GM18867 (cell line): ENCODE data around the gene SYNPO2.

Experiments used
- ATAC-seq: cut with Tn5 transposase; IDR thresholded peaks from one replicate; pipeline ENCODE4 v1.9.1; 2021; ENCODE audit warnings: mild to moderate bottlenecking, moderate library complexity; ENCODE audit not compliant: unreplicated experiment

Gene SYNPO2

DNA sequence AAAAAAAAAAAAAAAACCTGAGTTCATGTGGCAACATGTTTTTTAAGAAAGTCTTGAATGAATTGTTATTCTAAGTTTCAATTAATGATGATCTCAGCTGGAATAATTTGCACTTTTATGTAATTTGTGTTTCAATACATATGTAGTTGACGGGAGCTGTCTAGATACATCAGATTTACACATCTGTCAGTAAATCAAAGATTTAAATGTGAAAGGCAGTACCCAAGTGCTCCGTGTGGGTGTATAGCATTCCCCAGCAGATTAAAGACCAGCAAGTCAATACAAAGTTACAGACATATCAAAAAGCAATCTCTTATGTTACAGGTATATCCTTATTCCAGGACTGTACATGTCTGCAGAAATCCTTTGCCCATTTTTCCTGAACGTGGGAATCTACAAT lies 35.2 kb downstream of the SYNPO2 start:
- no peak for ATAC-seq

DNA sequence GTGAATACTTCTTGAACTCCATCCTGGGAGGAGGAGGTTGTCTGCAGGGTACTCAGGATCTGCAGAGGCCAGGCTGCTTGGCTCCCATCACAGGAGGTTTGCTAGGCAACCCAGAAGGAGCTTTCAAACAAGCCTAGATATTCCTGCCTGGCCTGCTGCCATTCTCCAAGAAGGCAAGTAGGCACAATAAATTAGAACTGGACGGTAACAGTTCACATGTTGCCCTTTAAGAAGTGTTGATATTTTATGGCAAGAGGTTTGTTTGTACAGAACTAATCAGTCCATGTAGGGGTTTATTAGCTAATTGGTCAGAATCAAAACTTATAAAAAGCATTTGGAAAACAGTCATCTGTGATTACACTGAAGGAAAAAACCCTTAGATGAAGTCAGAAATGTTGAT lies 39.3 kb downstream of the SYNPO2 start:
- ATAC-seq = no peak

DNA sequence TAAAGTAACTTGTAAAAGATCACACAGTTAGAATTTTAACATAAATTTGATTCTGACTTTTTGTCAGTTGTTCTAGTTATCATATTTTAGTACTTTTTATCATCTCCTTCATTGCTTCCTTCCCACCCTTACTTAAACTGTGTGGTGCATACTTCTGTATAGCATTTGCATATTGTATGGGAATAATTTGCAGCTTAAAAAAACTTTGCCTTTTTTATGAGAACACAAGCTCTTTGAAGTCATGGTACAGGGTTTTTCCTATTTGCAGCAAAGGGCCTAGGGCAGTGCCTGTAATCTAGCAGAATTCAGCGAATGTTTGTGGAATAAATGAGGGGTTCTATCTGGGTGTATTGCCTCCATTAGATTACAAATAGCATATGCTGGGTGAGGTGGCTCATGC lies 41.6 kb downstream of the SYNPO2 start:
- ATAC-seq = no peak

- no peak for ATAC-seq
These were observed 43.1 kb downstream of the SYNPO2 start for GRCh38 chr4:118931786-118932185.

- ATAC-seq = no peak
These were observed 47.2 kb downstream of the SYNPO2 start for GRCh38 chr4:118935819-118936218.

GRCh38 chr4:118936406-118936805 lies 47.8 kb downstream of the SYNPO2 start:
- ATAC-seq = no peak

GRCh38 chr4:118939169-118939783 lies 50.6 kb downstream of the SYNPO2 start:
- no peak for ATAC-seq

- ATAC-seq = no peak
These were observed 52.5 kb downstream of the SYNPO2 start for GRCh38 chr4:118941149-118941548.

GRCh38 chr4:118941799-118942198 lies 53.1 kb downstream of the SYNPO2 start:
- no peak for ATAC-seq

DNA sequence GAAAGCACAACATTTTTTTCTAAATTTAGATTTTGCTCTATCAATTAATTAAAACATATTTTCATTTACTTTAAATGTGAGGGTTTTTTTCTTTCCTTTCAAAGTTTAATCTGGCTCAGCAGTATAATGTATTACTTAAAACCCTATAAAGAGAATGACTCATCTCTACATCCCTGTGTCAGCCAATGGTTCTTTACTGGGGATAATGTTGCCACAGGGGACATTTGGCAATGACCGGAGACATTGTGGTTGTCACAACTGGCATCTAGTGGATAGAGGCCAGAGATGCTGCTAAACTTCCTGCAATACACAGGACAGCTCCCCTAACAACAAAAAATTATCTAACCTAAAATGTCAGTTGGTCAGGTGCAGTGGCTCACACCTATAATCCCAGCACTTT lies 53.8 kb downstream of the SYNPO2 start:
- ATAC-seq = no peak

GRCh38 chr4:118947095-118947494 lies 58.4 kb downstream of the SYNPO2 start:
- no peak for ATAC-seq

GRCh38 chr4:118948545-118949144 lies 60.0 kb downstream of the SYNPO2 start:
- no peak for ATAC-seq

GRCh38 chr4:118950224-118950623 lies 61.6 kb downstream of the SYNPO2 start:
- ATAC-seq = no peak

DNA sequence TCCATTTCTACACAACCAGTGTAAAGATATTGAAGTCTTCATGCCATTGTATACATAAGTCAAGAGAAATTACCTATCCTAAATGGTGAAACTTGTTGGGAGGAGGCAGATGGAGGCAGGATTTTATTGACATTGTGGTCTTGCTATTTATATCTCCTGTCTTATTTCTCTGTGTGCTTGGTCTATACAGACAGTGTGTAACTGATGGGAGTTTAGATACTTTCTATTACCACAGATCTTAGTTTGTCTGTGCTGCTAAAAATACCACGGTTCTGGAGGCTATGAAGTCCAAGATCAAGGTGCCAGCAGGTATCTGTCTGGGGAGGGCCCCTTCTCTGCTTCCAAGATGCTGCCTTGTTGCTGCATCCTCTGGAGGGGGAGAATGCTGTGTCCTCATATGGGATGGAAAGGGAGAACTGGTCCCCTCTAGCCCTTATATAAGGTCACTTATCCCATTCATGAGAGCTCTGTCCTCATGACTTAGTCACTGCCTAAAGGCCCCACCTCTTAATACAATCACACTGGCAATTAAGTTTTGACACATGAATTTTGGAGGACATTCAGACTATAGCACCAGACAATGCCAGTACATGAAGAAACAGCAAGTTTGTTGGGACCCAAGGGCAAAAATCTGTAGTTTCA lies 62.4 kb downstream of the SYNPO2 start:
- no peak for ATAC-seq

- ATAC-seq = no peak
These were observed 64.6 kb downstream of the SYNPO2 start for GRCh38 chr4:118953276-118953675.

- ATAC-seq = no peak
These were observed 65.6 kb downstream of the SYNPO2 start for GRCh38 chr4:118954246-118954645.

DNA sequence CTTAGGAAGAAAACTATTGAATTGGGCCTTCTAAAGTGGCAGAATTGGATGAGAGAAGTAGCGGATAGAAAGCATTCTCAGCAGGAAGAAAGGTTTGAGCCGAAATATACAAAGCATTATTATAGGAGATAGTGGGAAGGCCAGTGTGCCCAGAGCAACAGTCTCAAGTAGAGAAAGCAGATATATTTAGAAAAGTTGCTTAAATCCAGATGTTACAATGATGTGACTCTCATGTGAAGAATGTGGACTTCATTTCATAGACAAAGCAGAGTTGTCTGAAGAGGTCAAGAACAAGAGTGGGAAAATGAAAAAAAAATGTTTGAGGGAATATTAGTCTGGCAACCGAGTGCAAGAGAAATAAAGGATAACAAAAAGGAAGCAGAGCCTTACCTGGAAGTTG lies 66.9 kb downstream of the SYNPO2 start:
- no peak for ATAC-seq

DNA sequence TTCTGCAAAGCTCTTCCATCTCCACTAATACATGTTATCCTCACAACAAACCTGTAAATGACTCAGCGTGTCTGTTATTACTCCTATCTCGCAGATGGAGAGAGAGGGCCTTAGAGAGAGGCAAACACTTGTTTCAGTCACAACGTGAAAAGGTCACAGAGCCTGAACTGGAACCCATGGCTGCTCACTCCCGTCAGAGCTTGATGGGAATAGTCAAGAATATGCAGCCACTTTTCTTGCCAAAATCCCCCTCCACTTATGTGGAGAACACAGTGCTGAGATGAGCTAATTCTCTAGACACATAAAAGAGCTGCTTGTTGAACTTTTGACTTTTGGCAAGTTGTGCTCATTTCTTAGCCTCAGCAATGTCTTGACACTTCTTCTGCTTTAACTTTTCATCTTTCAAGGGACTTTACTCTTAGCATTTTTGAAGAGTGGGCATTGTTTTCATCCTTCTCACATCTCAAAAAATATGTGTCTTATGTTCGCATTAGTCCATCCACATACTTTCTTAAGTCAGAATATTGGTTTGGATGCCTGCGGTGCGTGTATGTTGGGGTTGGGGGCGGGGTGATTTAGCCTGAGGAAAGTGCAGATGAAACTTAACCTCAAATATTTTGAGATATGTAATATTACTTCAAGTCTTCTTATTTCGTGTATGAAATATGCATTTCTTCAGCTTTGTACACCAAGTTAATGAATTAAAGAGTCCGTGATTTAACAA lies 69.2 kb downstream of the SYNPO2 start:
- no peak for ATAC-seq

- ATAC-seq = no peak
These were observed 73.9 kb downstream of the SYNPO2 start for GRCh38 chr4:118962540-118962939.

GRCh38 chr4:118964891-118965411 lies 76.3 kb downstream of the SYNPO2 start:
- ATAC-seq = no peak

DNA sequence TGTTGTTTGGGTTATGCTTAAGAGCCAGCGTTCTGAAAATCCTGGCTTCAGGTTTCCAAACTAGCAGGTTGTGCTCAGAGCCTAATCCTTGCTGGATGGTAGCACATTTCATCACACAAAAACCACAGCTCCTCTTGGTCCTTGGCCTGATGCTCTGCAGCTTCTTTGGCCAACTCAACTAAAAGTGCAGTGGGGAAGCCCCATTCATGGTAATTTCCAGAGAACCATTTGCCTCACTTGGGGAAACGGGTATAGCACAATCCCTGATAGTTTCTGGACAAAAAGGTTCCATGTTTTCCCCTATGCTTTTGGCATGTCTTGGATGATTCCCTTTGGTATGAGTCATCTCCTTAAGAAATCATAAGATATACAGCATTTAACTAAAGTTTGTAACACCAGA lies 78.7 kb downstream of the SYNPO2 start:
- no peak for ATAC-seq

DNA sequence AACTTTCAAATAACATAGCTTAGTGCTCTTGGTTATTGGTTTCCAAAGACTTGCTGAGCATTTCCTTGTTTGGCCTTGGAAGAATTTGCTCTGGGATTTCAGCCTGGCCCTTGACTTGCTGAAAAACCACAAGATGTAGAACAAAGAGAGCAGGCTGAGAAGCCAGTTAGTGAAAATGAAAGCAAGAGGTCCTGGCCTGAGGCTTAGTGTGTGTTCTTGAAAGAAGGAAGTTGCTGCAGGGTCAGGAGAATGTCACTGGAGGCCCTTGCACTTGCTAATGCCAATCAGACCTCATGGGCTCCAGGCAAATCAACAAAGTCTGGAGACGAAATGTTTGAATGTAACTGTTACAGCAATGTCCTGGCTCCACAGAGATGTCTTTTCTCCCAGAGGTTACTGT lies 79.4 kb downstream of the SYNPO2 start:
- ATAC-seq = peak; percentile 100
